ENCODE results near the gene POLR1A.

Gene POLR1A

GRCh38 chr2:86068136-86068588, 37.5 kb downstream of the POLR1A start:
- H3K36me3 ChIP-seq, result peaks cover 34 to 57% (median 49%) of the 10 kb centered on the region in 3 donors
- intact Hi-C loops (cut with DNase I; ENCODE audit: low total_unique reads), result no loop called here
- H3K4me1 ChIP-seq, result peaks cover 0 to 28% (median 17%) of the 10 kb centered on the region in 4 donors
- no peak for DNase-seq
- no peak for TF ChIP-seq CTCF (IDR thresholded peaks at IDR 0.05)
- H3K4me3 ChIP-seq, result no peak overlapping the region
- H3K9me3 ChIP-seq, result no peaks in the 10 kb centered on the region
- H3K27ac ChIP-seq, result no peak overlapping the region
- H3K27me3 ChIP-seq, result no peaks in the 10 kb centered on the region

GRCh38 chr2:86066915-86067314, 38.8 kb downstream of the POLR1A start:
- H3K4me1 ChIP-seq, result peaks cover 0 to 25% (median 6%) of the 10 kb centered on the region in 4 donors
- H3K27me3 ChIP-seq, result no peaks in the 10 kb centered on the region
- H3K4me3 ChIP-seq, result no peak overlapping the region
- intact Hi-C loops (cut with DNase I; ENCODE audit: low total_unique reads), result no loop called here
- no peak for DNase-seq
- no peak overlapping the region for H3K27ac ChIP-seq
- H3K36me3 ChIP-seq, result peaks cover 34 to 63% (median 54%) of the 10 kb centered on the region in 3 donors
- TF ChIP-seq CTCF (IDR thresholded peaks at IDR 0.05), result no peak
- H3K9me3 ChIP-seq, result no peaks in the 10 kb centered on the region

- Histone ChIP-seq H3K4me3 (no peak overlapping the region), H3K27me3 (no peaks in the 10 kb centered on the region), H3K9me3 (no peaks in the 10 kb centered on the region), H3K4me1 (peaks cover 0 to 25% (median 0%) of the 10 kb centered on the region in 4 donors), H3K36me3 (peaks cover 34 to 63% (median 54%) of the 10 kb centered on the region in 3 donors), H3K27ac (peak overlapping the region; percentile 38)
- no peak for TF ChIP-seq CTCF (IDR thresholded peaks at IDR 0.05)
- DNase-seq, result no peak
- intact Hi-C loops (cut with DNase I; ENCODE audit: low total_unique reads), result no loop called here
These were observed 39.6 kb downstream of the POLR1A start for GRCh38 chr2:86066007-86066578.

- Histone ChIP-seq H3K36me3 (peaks cover 39 to 66% (median 54%) of the 10 kb centered on the region in 3 donors), H3K27me3 (no peaks in the 10 kb centered on the region), H3K4me3 (no peak overlapping the region), H3K27ac (peak overlapping the region; percentile 38), H3K9me3 (no peaks in the 10 kb centered on the region), H3K4me1 (peaks cover 0 to 25% (median 0%) of the 10 kb centered on the region in 4 donors)
- no peak for DNase-seq
- no peak for TF ChIP-seq CTCF (IDR thresholded peaks at IDR 0.05)
- intact Hi-C loops (cut with DNase I; ENCODE audit: low total_unique reads), result no loop called here
These were observed 40.2 kb downstream of the POLR1A start for GRCh38 chr2:86065512-86065911.

- Histone ChIP-seq H3K27me3 (no peaks in the 10 kb centered on the region), H3K36me3 (peaks cover 31 to 65% (median 39%) of the 10 kb centered on the region in 3 donors), H3K9me3 (no peaks in the 10 kb centered on the region), H3K27ac (no peak overlapping the region), H3K4me3 (no peak overlapping the region), H3K4me1 (peaks cover 0 to 25% (median 0%) of the 10 kb centered on the region in 4 donors)
- intact Hi-C loops (cut with DNase I; ENCODE audit: low total_unique reads), result no loop called here
- DNase-seq, result no peak
- TF ChIP-seq CTCF (IDR thresholded peaks at IDR 0.05), result no peak
These were observed 41.7 kb downstream of the POLR1A start for GRCh38 chr2:86064006-86064405.
